Measurements from ENCODE around the gene C16orf96.
A peak's percentile ranks its signal among the peaks of the same experiment; 100 is the strongest.

Gene C16orf96

GRCh38 chr16:4614571-4615383 is 58.6 kb downstream of the C16orf96 start, which contains the start of gene UBALD1:
Gene UBALD1, minus strand, starts transcription at chr16:4614888. Its CDS starts 91 bp downstream, at chr16:4614797.
- H3K27me3 ChIP-seq (ENCODE audit: control insufficient read depth, insufficient read depth, low read length) = no peaks in the 10 kb centered on the region
- no peaks in the 10 kb centered on the region for H3K36me3 ChIP-seq (ENCODE audit: control insufficient read depth, low read depth, low read length)
- H3K4me3 ChIP-seq (ENCODE audit: low read length) = peak within 1 kb of the TSS; percentile 92
- peaks cover 14% of the 10 kb centered on the region for H3K4me1 ChIP-seq (ENCODE audit: control insufficient read depth, low read depth, low read length)
- peak within 1 kb of the TSS; percentile 82 for H3K27ac ChIP-seq (ENCODE audit: low read length)
- no peaks in the 10 kb centered on the region for H3K9me3 ChIP-seq (ENCODE audit: control insufficient read depth, low read depth, low read length)
- H3K9ac ChIP-seq (ENCODE audit: low read length) = peak within 1 kb of the TSS; percentile 79

- peak overlapping the region; percentile 79 for H3K9ac ChIP-seq (ENCODE audit: low read length)
- H3K4me1 ChIP-seq (ENCODE audit: control insufficient read depth, low read depth, low read length) = peaks cover 14% of the 10 kb centered on the region
- H3K27me3 ChIP-seq (ENCODE audit: control insufficient read depth, insufficient read depth, low read length) = no peaks in the 10 kb centered on the region
- no peaks in the 10 kb centered on the region for H3K36me3 ChIP-seq (ENCODE audit: control insufficient read depth, low read depth, low read length)
- peak overlapping the region; percentile 92 for H3K4me3 ChIP-seq (ENCODE audit: low read length)
- H3K9me3 ChIP-seq (ENCODE audit: control insufficient read depth, low read depth, low read length) = no peaks in the 10 kb centered on the region
- H3K27ac ChIP-seq (ENCODE audit: low read length) = peak overlapping the region; percentile 82
Observed at GRCh38 chr16:4615384-4616046, 59.4 kb downstream of the C16orf96 start.

GRCh38 chr16:4616047-4616811 is 60.1 kb downstream of the C16orf96 start:
- peak overlapping the region; percentile 93 for H3K27ac ChIP-seq (ENCODE audit: low read length)
- H3K9ac ChIP-seq (ENCODE audit: low read length) = peak overlapping the region; percentile 80
- H3K4me1 ChIP-seq (ENCODE audit: control insufficient read depth, low read depth, low read length) = peaks cover 14% of the 10 kb centered on the region
- H3K9me3 ChIP-seq (ENCODE audit: control insufficient read depth, low read depth, low read length) = no peaks in the 10 kb centered on the region
- no peaks in the 10 kb centered on the region for H3K27me3 ChIP-seq (ENCODE audit: control insufficient read depth, insufficient read depth, low read length)
- H3K4me3 ChIP-seq (ENCODE audit: low read length) = peak overlapping the region; percentile 36
- no peaks in the 10 kb centered on the region for H3K36me3 ChIP-seq (ENCODE audit: control insufficient read depth, low read depth, low read length)

GRCh38 chr16:4617880-4618279 is 61.7 kb downstream of the C16orf96 start:
- Histone ChIP-seq H3K27me3 (ENCODE audit: control insufficient read depth, insufficient read depth, low read length) (no peaks in the 10 kb centered on the region), H3K27ac (ENCODE audit: low read length) (no peak overlapping the region), H3K4me1 (ENCODE audit: control insufficient read depth, low read depth, low read length) (peaks cover 11% of the 10 kb centered on the region), H3K4me3 (ENCODE audit: low read length) (no peak overlapping the region), H3K9ac (ENCODE audit: low read length) (no peak overlapping the region), H3K9me3 (ENCODE audit: control insufficient read depth, low read depth, low read length) (no peaks in the 10 kb centered on the region), H3K36me3 (ENCODE audit: control insufficient read depth, low read depth, low read length) (no peaks in the 10 kb centered on the region)

GRCh38 chr16:4618645-4619418 is 62.7 kb downstream of the C16orf96 start:
- Histone ChIP-seq H3K36me3 (ENCODE audit: control insufficient read depth, low read depth, low read length) (no peaks in the 10 kb centered on the region), H3K27ac (ENCODE audit: low read length) (no peak overlapping the region), H3K4me3 (ENCODE audit: low read length) (no peak overlapping the region), H3K9ac (ENCODE audit: low read length) (no peak overlapping the region), H3K9me3 (ENCODE audit: control insufficient read depth, low read depth, low read length) (no peaks in the 10 kb centered on the region), H3K27me3 (ENCODE audit: control insufficient read depth, insufficient read depth, low read length) (no peaks in the 10 kb centered on the region), H3K4me1 (ENCODE audit: control insufficient read depth, low read depth, low read length) (peaks cover 7% of the 10 kb centered on the region)

- H3K9ac ChIP-seq (ENCODE audit: low read length) = no peak overlapping the region
- no peaks in the 10 kb centered on the region for H3K9me3 ChIP-seq (ENCODE audit: control insufficient read depth, low read depth, low read length)
- H3K27me3 ChIP-seq (ENCODE audit: control insufficient read depth, insufficient read depth, low read length) = no peaks in the 10 kb centered on the region
- peaks cover 7% of the 10 kb centered on the region for H3K4me1 ChIP-seq (ENCODE audit: control insufficient read depth, low read depth, low read length)
- no peak overlapping the region for H3K27ac ChIP-seq (ENCODE audit: low read length)
- no peak overlapping the region for H3K4me3 ChIP-seq (ENCODE audit: low read length)
- H3K36me3 ChIP-seq (ENCODE audit: control insufficient read depth, low read depth, low read length) = no peaks in the 10 kb centered on the region
Observed at GRCh38 chr16:4623593-4623992, 67.5 kb downstream of the C16orf96 start.

GRCh38 chr16:4624015-4624826 is 68.1 kb downstream of the C16orf96 start, which contains the start of gene MGRN1:
Gene MGRN1, plus strand, starts transcription at chr16:4624826. Its CDS starts 135 bp downstream, at chr16:4624961.
- peak within 1 kb of the TSS; percentile 91 for H3K27ac ChIP-seq (ENCODE audit: low read length)
- peak within 1 kb of the TSS; percentile 90 for H3K9ac ChIP-seq (ENCODE audit: low read length)
- peaks cover 7% of the 10 kb centered on the region for H3K4me1 ChIP-seq (ENCODE audit: control insufficient read depth, low read depth, low read length)
- H3K36me3 ChIP-seq (ENCODE audit: control insufficient read depth, low read depth, low read length) = no peaks in the 10 kb centered on the region
- no peaks in the 10 kb centered on the region for H3K9me3 ChIP-seq (ENCODE audit: control insufficient read depth, low read depth, low read length)
- H3K27me3 ChIP-seq (ENCODE audit: control insufficient read depth, insufficient read depth, low read length) = no peaks in the 10 kb centered on the region
- H3K4me3 ChIP-seq (ENCODE audit: low read length) = peak within 1 kb of the TSS; percentile 68

GRCh38 chr16:4624827-4625559 is 68.9 kb downstream of the C16orf96 start:
- Histone ChIP-seq H3K27me3 (ENCODE audit: control insufficient read depth, insufficient read depth, low read length) (no peaks in the 10 kb centered on the region), H3K36me3 (ENCODE audit: control insufficient read depth, low read depth, low read length) (no peaks in the 10 kb centered on the region), H3K27ac (ENCODE audit: low read length) (peak overlapping the region; percentile 1), H3K4me3 (ENCODE audit: low read length) (peak overlapping the region; percentile 68), H3K9ac (ENCODE audit: low read length) (peak overlapping the region; percentile 90), H3K9me3 (ENCODE audit: control insufficient read depth, low read depth, low read length) (no peaks in the 10 kb centered on the region), H3K4me1 (ENCODE audit: control insufficient read depth, low read depth, low read length) (peaks cover 7% of the 10 kb centered on the region)

- peaks cover 7% of the 10 kb centered on the region for H3K4me1 ChIP-seq (ENCODE audit: control insufficient read depth, low read depth, low read length)
- H3K36me3 ChIP-seq (ENCODE audit: control insufficient read depth, low read depth, low read length) = no peaks in the 10 kb centered on the region
- no peaks in the 10 kb centered on the region for H3K9me3 ChIP-seq (ENCODE audit: control insufficient read depth, low read depth, low read length)
- peak overlapping the region; percentile 1 for H3K27ac ChIP-seq (ENCODE audit: low read length)
- peak overlapping the region; percentile 68 for H3K4me3 ChIP-seq (ENCODE audit: low read length)
- H3K9ac ChIP-seq (ENCODE audit: low read length) = peak overlapping the region; percentile 90
- H3K27me3 ChIP-seq (ENCODE audit: control insufficient read depth, insufficient read depth, low read length) = no peaks in the 10 kb centered on the region
Observed at GRCh38 chr16:4625560-4626159, 69.5 kb downstream of the C16orf96 start.
